Thoracic aorta (tissue), 2 donors: ENCODE measurements around the gene PIWIL1. TPM values are rescaled to one million over a fixed set of nuclear protein-coding genes. Genes with fewer than 3 reads are reported as not detected.

Source experiments
- ATAC-seq: fragments of 150-250 bp; one replicate; pipeline ENCODE4 v1.8.0; 2017; ENCODE audit warnings: low read depth; ENCODE audit not compliant: insufficient number of reproducible peaks, low FRiP score
- DNase-seq: peaks from one replicate; pipeline ENCODE4 v3.0.0-alpha.2; 2020; ENCODE audit warnings: low spot score
- H3K27ac ChIP-seq, 2 donors: fragments of 200-600 bp; sonication (generic); 1 replicate in 1 of 2; 2 replicates in 1 of 2; pipeline ENCODE4 v1.5.1; 2016; ENCODE audit warnings: mild to moderate bottlenecking in 2 of 2, moderate library complexity in 2 of 2
- H3K27me3 ChIP-seq: fragments of 200-600 bp; sonication (generic); replicated peaks from 2 replicates; pipeline ENCODE4 v1.6.0; 2016; ENCODE audit warnings: mild to moderate bottlenecking; ENCODE audit not compliant: insufficient read depth
- H3K36me3 ChIP-seq: fragments of 200-600 bp; sonication (generic); one replicate; pipeline ENCODE4 v1.5.1; 2016
- H3K4me1 ChIP-seq, 2 donors: fragments of 200-600 bp; sonication (generic); 1 replicate in 1 of 2; 2 replicates in 1 of 2; pipeline versions ENCODE4 v1.5.1 to v1.6.0; 2016; ENCODE audit warnings: low read depth in 2 of 2, mild to moderate bottlenecking in 1 of 2; ENCODE audit not compliant: control insufficient read depth in 1 of 2
- H3K4me3 ChIP-seq: fragments of 200-600 bp; sonication (generic); 2 replicates; pipeline ENCODE4 v1.5.1; 2016; ENCODE audit warnings: mild to moderate bottlenecking
- H3K9me3 ChIP-seq: fragments of 200-600 bp; sonication (generic); 2 replicates; pipeline ENCODE4 v1.5.1; 2016
- CTCF ChIP-seq: fragments of 200-600 bp; sonication (generic); IDR thresholded peaks from one replicate; pipeline ENCODE4 v1.5.1; 2019; ENCODE audit warnings: antibody characterized with exemption
- total RNA-seq, 2 donors: library from RNA; depleted of rRNA; stranded (reverse); fragments of >200 nt; gene quantifications; one replicate each; pipeline versions ENCODE4 v1.1.0 to v1.2.3, GENCODE V29; 2016

PIWIL1 gene
- total RNA-seq, 2 donors from 2014 or later = not detected

GRCh38 chr12:130394906-130395305 lies 57.2 kb downstream of the PIWIL1 start:
- no peaks in the 10 kb centered on the region for H3K36me3 ChIP-seq
- DNase-seq (no peak), ATAC-seq (no peak)
- no peaks in the 10 kb centered on the region for H3K4me1 ChIP-seq
- H3K27ac ChIP-seq = no peak overlapping the region
- TF ChIP-seq CTCF = no peak
- no peak overlapping the region for H3K4me3 ChIP-seq
- no peaks in the 10 kb centered on the region for H3K9me3 ChIP-seq
- no peaks in the 10 kb centered on the region for H3K27me3 ChIP-seq

GRCh38 chr12:130396667-130397066 lies 59.0 kb downstream of the PIWIL1 start:
- DNase-seq = no peak
- Histone ChIP-seq H3K4me3 (no peak overlapping the region), H3K9me3 (no peaks in the 10 kb centered on the region), H3K27ac (no peak overlapping the region), H3K36me3 (no peaks in the 10 kb centered on the region), H3K4me1 (no peaks in the 10 kb centered on the region), H3K27me3 (no peaks in the 10 kb centered on the region)
- no peak for ATAC-seq
- no peak for TF ChIP-seq CTCF

- DNase-seq (no peak), ATAC-seq (no peak)
- H3K4me3 ChIP-seq = no peak overlapping the region
- no peaks in the 10 kb centered on the region for H3K9me3 ChIP-seq
- H3K4me1 ChIP-seq = no peaks in the 10 kb centered on the region
- TF ChIP-seq CTCF = no peak
- no peaks in the 10 kb centered on the region for H3K36me3 ChIP-seq
- no peaks in the 10 kb centered on the region for H3K27me3 ChIP-seq
- H3K27ac ChIP-seq = no peak overlapping the region
Observed at GRCh38 chr12:130398100-130398848, 60.6 kb downstream of the PIWIL1 start.

- Histone ChIP-seq H3K4me1 (no peaks in the 10 kb centered on the region), H3K27me3 (no peaks in the 10 kb centered on the region), H3K4me3 (no peak overlapping the region), H3K36me3 (no peaks in the 10 kb centered on the region), H3K27ac (no peak overlapping the region), H3K9me3 (no peaks in the 10 kb centered on the region)
- no peak for TF ChIP-seq CTCF
- DNase-seq (no peak), ATAC-seq (no peak)
Observed at GRCh38 chr12:130401703-130402102, 64.0 kb downstream of the PIWIL1 start.

GRCh38 chr12:130405332-130405731 lies 67.6 kb downstream of the PIWIL1 start:
- Histone ChIP-seq H3K4me3 (no peak overlapping the region), H3K9me3 (no peaks in the 10 kb centered on the region), H3K36me3 (no peaks in the 10 kb centered on the region), H3K27me3 (no peaks in the 10 kb centered on the region), H3K27ac (no peak overlapping the region), H3K4me1 (no peaks in the 10 kb centered on the region)
- ATAC-seq (no peak), DNase-seq (no peak)
- no peak for TF ChIP-seq CTCF
